Hair follicular keratinocyte (primary cell): Measurements from ENCODE around the gene COQ10B. TPM values are rescaled to one million over a fixed set of nuclear protein-coding genes. Genes with fewer than 3 reads are reported as not detected.

Experiments
- total RNA-seq: library from RNA; depleted of rRNA; stranded (reverse); fragments of >200 nt; gene quantifications from 2 replicates; pipeline ENCODE4 v1.2.3, GENCODE V29; 2015

The COQ10B gene
- total RNA-seq = 19.7 and 24.4 TPM in 2 replicates

DNA sequence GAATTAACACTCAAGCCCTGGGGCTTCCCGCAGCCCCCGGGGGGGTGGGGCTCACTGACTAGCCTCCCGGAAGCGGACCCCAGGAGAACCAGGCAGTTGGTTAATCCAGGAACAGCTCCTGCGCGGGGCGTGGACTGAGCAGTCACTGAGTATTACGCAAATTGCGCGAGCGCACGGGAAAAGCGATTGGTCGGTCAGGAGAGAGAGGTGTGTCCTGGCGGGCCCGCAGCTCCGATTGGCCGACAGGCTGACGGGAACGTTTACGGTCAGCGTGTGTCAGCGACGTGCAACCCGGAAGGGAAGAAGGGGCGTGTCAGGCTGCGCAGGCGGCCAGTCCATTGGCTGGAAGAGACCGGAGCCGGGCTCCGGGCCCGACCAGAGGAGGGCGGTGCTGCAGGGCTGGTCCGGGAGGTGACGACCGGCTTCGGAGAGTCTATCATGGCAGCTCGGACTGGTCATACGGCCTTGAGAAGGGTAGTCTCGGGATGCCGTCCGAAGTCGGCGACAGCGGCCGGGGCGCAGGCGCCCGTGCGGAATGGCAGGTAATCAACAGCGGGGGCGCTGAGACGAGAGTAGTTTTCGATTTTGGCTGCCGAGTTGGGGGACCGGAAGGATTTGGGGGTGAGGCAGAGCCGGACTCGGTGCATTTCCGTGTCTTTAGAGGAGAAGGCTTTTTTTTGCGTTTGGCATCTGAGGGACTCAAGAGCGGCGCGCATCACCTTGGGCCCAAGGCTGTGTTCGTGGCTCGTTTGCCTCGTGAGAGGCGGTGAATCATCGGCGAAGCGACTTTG, at the start of gene COQ10B:
COQ10B (plus strand) TSS at position 430 of the 791 bp plus-strand sequence; CDS start at position 439, 9 bp downstream.

DNA sequence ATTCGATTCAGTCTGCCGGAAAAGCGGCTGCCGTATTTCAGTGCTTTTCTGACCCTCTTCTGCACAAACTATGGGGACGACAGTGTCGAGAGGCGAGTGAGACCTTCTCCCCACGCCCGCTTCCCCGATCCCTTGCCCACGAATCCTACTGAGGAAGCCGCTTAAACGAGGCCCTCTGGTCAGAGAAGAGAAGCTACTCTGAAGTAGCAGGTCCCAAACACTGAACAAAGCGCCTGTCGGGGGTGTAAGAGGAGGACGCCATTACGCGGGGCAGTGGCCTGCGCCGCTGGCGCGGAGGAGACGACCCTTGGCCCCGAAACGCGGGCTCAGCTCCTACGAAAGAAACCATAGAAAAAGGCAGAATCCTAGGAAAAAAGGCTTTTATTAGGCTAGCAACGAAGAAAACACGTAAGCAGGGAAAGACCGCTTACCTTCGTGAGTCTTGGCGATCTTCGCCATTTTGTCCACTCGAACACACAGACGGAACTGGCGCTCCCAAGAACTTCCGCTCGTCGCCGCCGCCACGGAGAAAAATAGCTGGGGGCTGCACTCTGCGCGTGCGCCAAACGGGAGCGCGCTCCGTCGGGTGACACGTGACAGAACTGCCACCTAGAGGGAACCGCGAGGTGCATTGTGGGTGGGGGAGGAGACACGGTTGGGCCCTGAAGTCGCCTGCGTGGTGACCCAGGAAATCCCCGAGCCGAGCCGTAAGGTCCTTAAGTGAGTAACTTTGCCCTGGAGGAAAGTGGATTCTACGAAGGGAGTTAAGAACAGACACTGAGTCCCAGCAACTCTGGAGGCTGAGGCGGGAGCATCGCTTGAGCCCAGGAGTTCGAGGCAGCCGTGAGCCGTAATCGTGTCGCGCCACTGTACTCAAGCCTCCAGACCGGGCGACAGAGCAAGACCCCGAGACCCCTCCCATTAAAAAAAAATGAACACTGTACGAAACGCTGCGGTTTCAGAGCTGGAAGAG, 18.5 kb upstream of the COQ10B start, which contains the start of gene SF3B1:
SF3B1 (minus strand) TSS at position 488 of the 973 bp plus-strand sequence; CDS start at position 459, 29 bp downstream.

DNA sequence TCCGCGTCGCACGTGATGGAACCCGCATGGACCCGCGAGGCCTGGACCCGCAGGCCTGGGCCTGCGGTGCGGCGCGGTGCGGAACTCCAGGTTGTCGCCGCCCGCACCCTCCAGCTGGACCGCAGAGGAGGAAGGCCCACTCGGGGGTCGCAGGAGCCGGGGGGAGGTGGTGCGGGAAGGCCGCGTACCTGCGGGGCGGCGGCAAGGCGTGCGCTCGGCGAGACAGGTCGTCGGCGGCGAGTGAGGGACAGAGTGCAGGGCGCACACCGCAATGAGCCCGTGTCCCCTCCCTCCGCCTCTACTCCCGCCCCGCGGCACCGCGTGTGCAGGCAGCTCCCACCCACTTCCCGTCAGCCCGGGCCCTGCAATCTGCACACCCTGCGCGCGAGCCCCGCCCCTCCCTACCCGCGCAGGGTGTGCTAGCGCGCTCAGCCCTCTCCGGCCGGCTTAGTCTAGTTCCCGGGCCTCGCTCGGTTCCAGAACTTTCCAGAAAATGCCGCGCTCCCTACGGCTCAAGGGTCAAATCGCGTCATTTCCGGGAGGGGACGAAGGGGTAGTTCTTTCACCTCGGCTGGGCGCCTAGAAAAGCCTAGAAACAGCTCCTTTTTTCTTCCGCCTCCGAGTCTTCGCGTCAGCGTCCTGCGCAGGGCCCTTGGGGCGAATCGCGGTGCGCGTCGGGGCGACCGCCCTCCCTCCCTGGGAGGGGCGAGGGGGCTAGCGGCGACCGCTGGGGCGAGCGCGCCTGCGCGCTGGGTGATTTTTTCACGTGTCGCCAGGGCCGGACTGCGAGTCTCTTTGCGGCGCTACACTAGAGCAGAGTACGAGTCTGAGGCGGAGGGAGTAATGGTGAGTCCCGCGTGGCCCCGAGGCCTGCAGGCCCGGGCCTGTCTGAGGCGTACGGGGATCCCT, 46.5 kb downstream of the COQ10B start, which contains the start of the genes HSPD1 and HSPE1:
HSPD1 (minus strand) TSS at position 247 of the 909 bp plus-strand sequence. CDS start 992 bp downstream, outside the sequence.
HSPE1 (plus strand) TSS at position 786 of the 909 bp plus-strand sequence; CDS start at position 844, 58 bp downstream.

DNA sequence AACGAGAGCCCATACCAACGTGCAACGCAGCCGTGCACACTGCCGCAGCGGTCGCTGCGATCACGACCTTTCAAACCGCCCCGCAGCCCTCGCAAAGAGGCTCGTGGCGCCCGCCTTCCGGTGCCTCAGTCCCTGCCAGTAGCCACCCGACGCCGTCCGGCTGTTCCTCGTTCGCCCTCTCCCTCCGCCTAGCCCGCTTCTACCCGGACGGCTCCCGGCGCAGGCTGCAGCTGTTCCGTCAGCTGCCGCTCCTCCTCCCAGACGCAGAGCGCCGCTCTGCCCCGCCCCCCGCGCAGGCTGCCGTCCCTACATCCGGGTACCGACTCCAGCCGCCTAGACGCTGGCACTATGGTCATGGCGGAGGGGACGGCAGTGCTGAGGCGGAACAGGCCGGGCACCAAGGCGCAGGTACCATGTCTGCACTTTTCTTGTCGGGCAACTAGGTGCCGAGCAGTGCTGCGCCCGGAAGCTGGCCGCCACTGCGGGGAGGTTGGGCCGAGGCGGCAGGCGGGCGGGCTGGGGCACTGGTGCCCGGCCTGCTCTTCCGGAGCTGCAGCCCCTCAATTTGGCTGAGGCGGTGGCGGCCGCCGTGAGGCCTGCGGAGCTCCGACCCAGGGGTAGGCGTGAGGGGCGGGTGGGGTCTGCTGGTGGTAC, 62.5 kb downstream of the COQ10B start, which contains the start of gene MOB4:
MOB4 (plus strand) TSS at position 328 of the 654 bp plus-strand sequence; CDS start at position 349, 21 bp downstream.

Other genes with a start within 250 kb of the COQ10B start
- 0.47 and 0.49 TPM in 2 replicates for gene ANKRD44, start 142.8 kb upstream of the COQ10B start, total RNA-seq
- gene SF3B1, start 18.5 kb upstream of the COQ10B start, total RNA-seq = 70.1 and 83.6 TPM in 2 replicates
- 200 and 364 TPM in 2 replicates for gene HSPD1, start 46.3 kb downstream of the COQ10B start, total RNA-seq
- 106 and 275 TPM in 2 replicates for gene HSPE1, start 46.8 kb downstream of the COQ10B start, total RNA-seq
- gene MOB4, start 62.5 kb downstream of the COQ10B start, total RNA-seq = 24.5 and 28.6 TPM in 2 replicates
- gene RFTN2, start 222.0 kb downstream of the COQ10B start, total RNA-seq = not detected in 2 replicates